ENCODE measurements around the gene ZNF346.
"Not testable (repeated sequence)": the region's sequence is repeated elsewhere in the genome, so short reads cannot be mapped to it uniquely, and the experiment has no call there.

ZNF346 gene

GRCh38 chr5:177015156-177015555 is 7.3 kb upstream of the ZNF346 start:
- no peak for DNase-seq

GRCh38 chr5:177018341-177018740 is 4.2 kb upstream of the ZNF346 start:
- DNase-seq = no peak

- no peak for DNase-seq
Observed at GRCh38 chr5:177020033-177020432, 2.5 kb upstream of the ZNF346 start.

GRCh38 chr5:177023303-177023664 is 788 bp downstream of the ZNF346 start:
- no peak for DNase-seq

- no peak for DNase-seq
Observed at GRCh38 chr5:177024559-177024958, 2.1 kb downstream of the ZNF346 start.

GRCh38 chr5:177025101-177025601 is 2.7 kb downstream of the ZNF346 start:
- no peak for DNase-seq

- DNase-seq = no peak
Observed at GRCh38 chr5:177027665-177028064, 5.2 kb downstream of the ZNF346 start.

- DNase-seq = no peak
Observed at GRCh38 chr5:177029498-177029897, 7.0 kb downstream of the ZNF346 start.

- no peak for DNase-seq
Observed at GRCh38 chr5:177035976-177036375, 13.5 kb downstream of the ZNF346 start.

- no peak for DNase-seq
Observed at GRCh38 chr5:177036443-177036842, 13.9 kb downstream of the ZNF346 start.

- no peak for DNase-seq
Observed at GRCh38 chr5:177036921-177037320, 14.4 kb downstream of the ZNF346 start.

- no peak for DNase-seq
Observed at GRCh38 chr5:177040814-177041420, 18.4 kb downstream of the ZNF346 start.

- no peak for DNase-seq
Observed at GRCh38 chr5:177041936-177042335, 19.4 kb downstream of the ZNF346 start.

GRCh38 chr5:177043114-177043513 is 20.6 kb downstream of the ZNF346 start:
- no peak for DNase-seq

GRCh38 chr5:177043958-177044357 is 21.5 kb downstream of the ZNF346 start:
- DNase-seq = no peak

GRCh38 chr5:177044641-177045040 is 22.1 kb downstream of the ZNF346 start:
- no peak for DNase-seq

GRCh38 chr5:177045631-177046030 is 23.1 kb downstream of the ZNF346 start:
- DNase-seq = no peak

- DNase-seq = not testable (repeated sequence)
Observed at GRCh38 chr5:177048531-177048930, 26.0 kb downstream of the ZNF346 start.

GRCh38 chr5:177049285-177049684 is 26.8 kb downstream of the ZNF346 start:
- no peak for DNase-seq

GRCh38 chr5:177064500-177065277 is 42.2 kb downstream of the ZNF346 start:
- no peak for DNase-seq

GRCh38 chr5:177065491-177065890 is 43.0 kb downstream of the ZNF346 start:
- DNase-seq = no peak

GRCh38 chr5:177066224-177066623 is 43.7 kb downstream of the ZNF346 start:
- no peak for DNase-seq

- no peak for DNase-seq
Observed at GRCh38 chr5:177067503-177067902, 45.0 kb downstream of the ZNF346 start.

- DNase-seq = no peak
Observed at GRCh38 chr5:177070536-177071191, 48.2 kb downstream of the ZNF346 start.
